A673 (cell line): ENCODE measurements around the gene KCNF1. TPM values are rescaled to one million over a fixed set of nuclear protein-coding genes. Genes with fewer than 3 reads are reported as not detected.

ENCODE experiments used
- BruUV-seq: library from RNA; stranded (reverse); fragments of 400-500 nt; replicated peaks from 2 replicates; lab custom pipeline; 2021; lab: Mats Ljungman, UMichigan
- CTCF ChIA-PET: fragments of 300-600 bp; sonication (Branson Sonifier 250); formaldehyde crosslinking; loops from one replicate; lab custom pipeline; 2022; ENCODE audit warnings: antibody characterized with exemption; lab: Charles Lee
- POLR2A ChIA-PET: fragments of 300-600 bp; sonication (Branson Sonifier 250); formaldehyde crosslinking; loops from one replicate; lab custom pipeline; 2022; ENCODE audit warnings: antibody characterized with exemption; ENCODE audit not compliant: low non-redundant PET; lab: Charles Lee
- DNase-seq: peaks from one replicate; pipeline ENCODE4 v3.0.0-alpha.2; 2015; ENCODE audit warnings: low spot score
- H3K27ac ChIP-seq: fragments of 200-600 bp; sonication (generic); 2 replicates; pipeline ENCODE4 v1.5.1; 2016; ENCODE audit warnings: mixed run types, low read depth, mild to moderate bottlenecking, mixed read lengths, antibody characterized with exemption, low read length; ENCODE audit not compliant: poor library complexity, severe bottlenecking
- H3K27me3 ChIP-seq: fragments of 200-600 bp; sonication (generic); replicated peaks from 2 replicates; pipeline ENCODE4 v1.6.1; 2017; ENCODE audit warnings: mixed run types, low read depth, mild to moderate bottlenecking, mixed read lengths, antibody characterized with exemption, low read length; ENCODE audit not compliant: insufficient read depth, poor library complexity
- H3K36me3 ChIP-seq: fragments of 200-600 bp; sonication (generic); 2 replicates; pipeline ENCODE4 v1.6.1; 2016; ENCODE audit warnings: mixed run types, mild to moderate bottlenecking, mixed read lengths, antibody characterized with exemption, low read length; ENCODE audit not compliant: insufficient read depth, poor library complexity, severe bottlenecking
- H3K4me1 ChIP-seq: fragments of 200-600 bp; sonication (generic); 2 replicates; pipeline ENCODE4 v1.6.1; 2017; ENCODE audit warnings: mixed run types, mild to moderate bottlenecking, mixed read lengths, antibody characterized with exemption, low read length; ENCODE audit not compliant: insufficient read depth, poor library complexity, severe bottlenecking
- H3K4me3 ChIP-seq: fragments of 200-600 bp; sonication (generic); 2 replicates; pipeline ENCODE4 v1.5.1; 2016; ENCODE audit warnings: low read depth, mixed run types, mild to moderate bottlenecking, mixed read lengths, low read length; ENCODE audit not compliant: poor library complexity, severe bottlenecking
- H3K9me3 ChIP-seq: fragments of 200-600 bp; sonication (generic); 2 replicates; pipeline ENCODE4 v1.6.1; 2016; ENCODE audit warnings: mixed run types, low read depth, mild to moderate bottlenecking, mixed read lengths, antibody characterized with exemption, low read length; ENCODE audit not compliant: poor library complexity, severe bottlenecking
- CTCF ChIP-seq: fragments of 300-800, 200-600 bp; sonication (generic); conservative IDR thresholded peaks from 2 replicates; pipeline ENCODE4 v1.5.1; 2017; ENCODE audit warnings: low read depth, mild to moderate bottlenecking, antibody characterized with exemption, low read length, moderate library complexity, mixed read lengths
- EZH2 ChIP-seq: fragments of 200-600 bp; sonication (generic); IDR thresholded peaks from 2 replicates; pipeline ENCODE4 v1.6.1; 2017; ENCODE audit warnings: borderline replicate concordance, low read depth, mild to moderate bottlenecking, mixed read lengths, antibody characterized with exemption, low read length; ENCODE audit not compliant: poor library complexity, severe bottlenecking
- intact Hi-C: fragments of 100-400 bp; cut with micrococcal nuclease; formaldehyde crosslinking; loops from one replicate; pipeline ENCODE4 v1.10.0; 2022; ENCODE audit not compliant: unreplicated experiment
- total RNA-seq: library from RNA; stranded (reverse); gene quantifications from 2 replicates; pipeline ENCODE4 v1.2.3, GENCODE V29; 2021

KCNF1 gene
- total RNA-seq, 1 experiment from 2014 or later: 0.32 TPM

GRCh38 chr2:10863837-10864236 is 47.9 kb upstream of the KCNF1 start:
- intact Hi-C loops: no loop called here
- Histone ChIP-seq H3K27me3 (no peaks in the 10 kb centered on the region), H3K27ac (no peak overlapping the region), H3K36me3 (no peaks in the 10 kb centered on the region), H3K4me1 (no peaks in the 10 kb centered on the region), H3K4me3 (no peak overlapping the region), H3K9me3 (no peaks in the 10 kb centered on the region)
- TF ChIP-seq CTCF (no peak), EZH2 (no peak)
- no peak for DNase-seq
- BruUV-seq: no TSS peak
- ChIA-PET POLR2A (no interaction called here), CTCF (no interaction called here)

- intact Hi-C loops: no loop called here
- TF ChIP-seq EZH2 (no peak), CTCF (no peak)
- CTCF ChIA-PET: no interaction called here
- BruUV-seq: no TSS peak
- Histone ChIP-seq H3K4me1 (no peaks in the 10 kb centered on the region), H3K4me3 (no peak overlapping the region), H3K27ac (no peak overlapping the region), H3K27me3 (no peaks in the 10 kb centered on the region), H3K36me3 (no peaks in the 10 kb centered on the region), H3K9me3 (no peaks in the 10 kb centered on the region)
- no peak for DNase-seq
- POLR2A ChIA-PET: no interaction called here
These were observed 47.5 kb upstream of the KCNF1 start for GRCh38 chr2:10864251-10864650.

GRCh38 chr2:10864861-10865636 is 46.7 kb upstream of the KCNF1 start:
- CTCF ChIA-PET: interaction anchor here (0.6 kb wide), 1 partner anchor 21 kb away, joined by 7 read pairs; no protein-coding TSS in a partner anchor
- H3K27me3 ChIP-seq: no peaks in the 10 kb centered on the region
- no TSS peak for BruUV-seq
- no peak overlapping the region for H3K4me3 ChIP-seq
- POLR2A ChIA-PET: no interaction called here
- no peaks in the 10 kb centered on the region for H3K4me1 ChIP-seq
- TF ChIP-seq CTCF (0 out of 2 replicates have a peak, but pooled peaks have one; percentile 18), EZH2 (no peak)
- intact Hi-C loops: no loop called here
- no peak for DNase-seq
- H3K27ac ChIP-seq: no peak overlapping the region
- no peaks in the 10 kb centered on the region for H3K36me3 ChIP-seq
- no peaks in the 10 kb centered on the region for H3K9me3 ChIP-seq
